CD4-positive, alpha-beta memory T cell (primary cell): ENCODE data around the gene KIF26A. TPM values are rescaled to one million over a fixed set of nuclear protein-coding genes. Genes with fewer than 3 reads are reported as not detected.
"Not testable (repeated sequence)": the region's sequence is repeated elsewhere in the genome, so short reads cannot be mapped to it uniquely, and the experiment has no call there.

Experiments
- CTCF ChIA-PET: fragments of 350-600 bp; sonication (Branson Sonifier 250); formaldehyde crosslinking; loops from one replicate; lab custom pipeline; 2021; ENCODE audit warnings: inconsistent platforms; ENCODE audit not compliant: partially characterized antibody; lab: Charles Lee
- POLR2A ChIA-PET: fragments of 350-600 bp; sonication (Branson Sonifier 250); formaldehyde crosslinking; loops from one replicate; lab custom pipeline; 2021; ENCODE audit not compliant: partially characterized antibody; lab: Charles Lee
- DNase-seq, 5 donors: peaks; one replicate each; pipeline versions ENCODE4 v3.0.0 to v3.0.0-alpha.2; 2020 to 2022; ENCODE audit warnings: mixed read lengths in 1 of 5
- H3K27ac ChIP-seq: one replicate; pipeline ENCODE4 v1.7.0; 2013; ENCODE audit warnings: low read depth, low read length
- H3K27me3 ChIP-seq: 2 replicates; pipeline ENCODE4 v1.7.0; 2013; ENCODE audit warnings: mild to moderate bottlenecking, low read length, moderate library complexity; ENCODE audit not compliant: insufficient read depth
- H3K36me3 ChIP-seq: 2 replicates; pipeline ENCODE4 v1.7.0; 2013; ENCODE audit warnings: mild to moderate bottlenecking, low read length, moderate library complexity; ENCODE audit not compliant: insufficient read depth
- H3K4me1 ChIP-seq: 2 replicates; pipeline ENCODE4 v1.7.0; 2013; ENCODE audit warnings: mild to moderate bottlenecking, low read length, moderate library complexity; ENCODE audit not compliant: insufficient read depth
- H3K4me3 ChIP-seq, 2 donors: one replicate each; pipeline ENCODE4 v1.7.0; 2013; ENCODE audit warnings: low read length in 2 of 2, mild to moderate bottlenecking in 1 of 2
- H3K9me3 ChIP-seq, 2 donors: one replicate each; pipeline ENCODE4 v1.7.0; 2013; ENCODE audit warnings: low read length in 2 of 2, control low read depth in 1 of 2; ENCODE audit not compliant: control insufficient read depth in 1 of 2
- H3K27ac Mint-ChIP-seq, 7 donors: one replicate each; pipeline ENCODE4 v1.8.0; 2020 to 2021; ENCODE audit warnings: mixed read lengths in 7 of 7, mild to moderate bottlenecking in 6 of 7, inconsistent platforms in 3 of 7, moderate library complexity in 3 of 7
- H3K27me3 Mint-ChIP-seq, 2 donors: one replicate each; pipeline ENCODE4 v1.8.0; 2020 to 2021; ENCODE audit warnings: mixed read lengths in 2 of 2
- H3K36me3 Mint-ChIP-seq, 2 donors: one replicate each; pipeline ENCODE4 v1.8.0; 2020 to 2021; ENCODE audit warnings: mixed read lengths in 2 of 2, inconsistent platforms in 1 of 2, mild to moderate bottlenecking in 1 of 2
- H3K4me1 Mint-ChIP-seq, 4 donors: one replicate each; pipeline ENCODE4 v1.8.0; 2020 to 2021; ENCODE audit warnings: mixed read lengths in 4 of 4, mild to moderate bottlenecking in 1 of 4
- H3K4me3 Mint-ChIP-seq, 8 donors: one replicate each; pipeline ENCODE4 v1.8.0; 2020 to 2021; ENCODE audit warnings: mixed read lengths in 8 of 8, mild to moderate bottlenecking in 7 of 8, moderate library complexity in 6 of 8, inconsistent platforms in 3 of 8
- H3K9me3 Mint-ChIP-seq, 8 donors: one replicate each; pipeline ENCODE4 v1.8.0; 2020 to 2021; ENCODE audit warnings: mixed read lengths in 8 of 8, mild to moderate bottlenecking in 5 of 8, inconsistent platforms in 3 of 8, moderate library complexity in 1 of 8
- intact Hi-C: fragments of 100-400 bp; cut with micrococcal nuclease; formaldehyde crosslinking; loops from one replicate; pipeline ENCODE4 v1.15.1; 2023
- polyA plus RNA-seq, 2 donors: library from polyadenylated mRNA; unstranded; fragments of 300-500 nt; fragmentation: Illumina TruSeq; gene quantifications; one replicate each; pipeline ENCODE4 v1.2.3, GENCODE V29; 2021
- total RNA-seq, 2 experiments: library from RNA; stranded (reverse); gene quantifications; one replicate each; pipeline ENCODE4 v1.2.3, GENCODE V29; 2021

The KIF26A gene
- total and polyA plus RNA-seq, 4 experiments from 2014 or later: 0.05 to 0.23 (median 0.22) TPM; not detected in 1

GRCh38 chr14:104149617-104150135, 11.3 kb downstream of the KIF26A start:
- intact Hi-C loops: no loop called here
- Mint-ChIP-seq H3K4me1 (peaks cover 0 to 1% (median 0%) of the 10 kb centered on the region in 4 donors), H3K9me3 (no peaks in the 10 kb centered on the region), H3K27me3 (peaks cover 2 to 3% of the 10 kb centered on the region in 2 donors), H3K4me3 (no peak overlapping the region), H3K27ac (no peak overlapping the region), H3K36me3 (no peaks in the 10 kb centered on the region)
- DNase-seq: peak in 1 of 5 donors; percentile 38
- H3K27me3 ChIP-seq: no peaks in the 10 kb centered on the region
- H3K36me3 ChIP-seq: no peaks in the 10 kb centered on the region
- H3K9me3 ChIP-seq: no peaks in the 10 kb centered on the region
- no peaks in the 10 kb centered on the region for H3K4me1 ChIP-seq
- no peak overlapping the region for H3K27ac ChIP-seq
- H3K4me3 ChIP-seq: no peak overlapping the region
- CTCF ChIA-PET: interaction anchor here (1.4 kb wide), 1 partner anchor 248 kb away, joined by 3 read pairs; no protein-coding TSS in a partner anchor
- POLR2A ChIA-PET: no interaction called here

GRCh38 chr14:104150136-104151025, 12.0 kb downstream of the KIF26A start:
- peaks cover 0 to 1% (median 0%) of the 10 kb centered on the region in 4 donors for H3K4me1 Mint-ChIP-seq
- Histone ChIP-seq H3K4me1 (no peaks in the 10 kb centered on the region), H3K27ac (no peak overlapping the region), H3K9me3 (no peaks in the 10 kb centered on the region), H3K27me3 (no peaks in the 10 kb centered on the region), H3K36me3 (no peaks in the 10 kb centered on the region), H3K4me3 (no peak overlapping the region)
- ChIA-PET CTCF (interaction anchor here (1.4 kb wide), 1 partner anchor 248 kb away, joined by 3 read pairs; no protein-coding TSS in a partner anchor), POLR2A (no interaction called here)
- no peaks in the 10 kb centered on the region for H3K9me3 Mint-ChIP-seq
- peak overlapping the region in 1 of 8 donors; percentile 39 for H3K4me3 Mint-ChIP-seq
- H3K27me3 Mint-ChIP-seq: peaks cover 1 to 2% of the 10 kb centered on the region in 2 donors
- no peak overlapping the region for H3K27ac Mint-ChIP-seq
- intact Hi-C loops: no loop called here
- peak in 1 of 5 donors; percentile 33 for DNase-seq
- H3K36me3 Mint-ChIP-seq: no peaks in the 10 kb centered on the region

- H3K4me3 Mint-ChIP-seq: no peak overlapping the region
- H3K27ac Mint-ChIP-seq: peak overlapping the region in 1 of 7 donors; percentile 61
- ChIA-PET POLR2A (no interaction called here), CTCF (interaction anchor here (1.4 kb wide), 1 partner anchor 247 kb away, joined by 3 read pairs; no protein-coding TSS in a partner anchor)
- no peaks in the 10 kb centered on the region for H3K4me1 ChIP-seq
- no peak for DNase-seq
- no peaks in the 10 kb centered on the region for H3K36me3 ChIP-seq
- H3K9me3 Mint-ChIP-seq: no peaks in the 10 kb centered on the region
- no peak overlapping the region for H3K4me3 ChIP-seq
- H3K4me1 Mint-ChIP-seq: peaks cover 0 to 1% (median 0%) of the 10 kb centered on the region in 4 donors
- H3K9me3 ChIP-seq: no peaks in the 10 kb centered on the region
- H3K36me3 Mint-ChIP-seq: no peaks in the 10 kb centered on the region
- H3K27me3 Mint-ChIP-seq: peaks cover 0 to 1% of the 10 kb centered on the region in 2 donors
- no peaks in the 10 kb centered on the region for H3K27me3 ChIP-seq
- intact Hi-C loops: no loop called here
- no peak overlapping the region for H3K27ac ChIP-seq
Measured at GRCh38 chr14:104151026-104151381, 12.6 kb downstream of the KIF26A start.

GRCh38 chr14:104151566-104152245, 13.3 kb downstream of the KIF26A start:
- DNase-seq: peak in 1 of 5 donors; percentile 16
- no peaks in the 10 kb centered on the region for H3K4me1 ChIP-seq
- H3K36me3 ChIP-seq: no peaks in the 10 kb centered on the region
- Mint-ChIP-seq H3K9me3 (no peaks in the 10 kb centered on the region), H3K4me3 (no peak overlapping the region), H3K27ac (no peak overlapping the region), H3K36me3 (no peaks in the 10 kb centered on the region), H3K27me3 (no peaks in the 10 kb centered on the region), H3K4me1 (peaks cover 0 to 1% (median 0%) of the 10 kb centered on the region in 4 donors)
- H3K27ac ChIP-seq: no peak overlapping the region
- intact Hi-C loops: no loop called here
- ChIA-PET POLR2A (no interaction called here), CTCF (no interaction called here)
- H3K27me3 ChIP-seq: no peaks in the 10 kb centered on the region
- no peak overlapping the region for H3K4me3 ChIP-seq
- H3K9me3 ChIP-seq: no peaks in the 10 kb centered on the region

- Histone ChIP-seq H3K4me1 (no peaks in the 10 kb centered on the region), H3K4me3 (no peak overlapping the region), H3K36me3 (no peaks in the 10 kb centered on the region), H3K9me3 (no peaks in the 10 kb centered on the region), H3K27ac (no peak overlapping the region), H3K27me3 (no peaks in the 10 kb centered on the region)
- Mint-ChIP-seq H3K27me3 (no peaks in the 10 kb centered on the region), H3K4me3 (no peak overlapping the region), H3K9me3 (no peaks in the 10 kb centered on the region), H3K36me3 (no peaks in the 10 kb centered on the region), H3K4me1 (peaks cover 0 to 1% (median 0%) of the 10 kb centered on the region in 4 donors), H3K27ac (no peak overlapping the region)
- CTCF ChIA-PET: no interaction called here
- DNase-seq: peak in 1 of 5 donors; percentile 16
- POLR2A ChIA-PET: no interaction called here
- intact Hi-C loops: no loop called here
Measured at GRCh38 chr14:104152246-104152575, 13.8 kb downstream of the KIF26A start.

- no peaks in the 10 kb centered on the region for H3K36me3 Mint-ChIP-seq
- intact Hi-C loops: no loop called here
- no peaks in the 10 kb centered on the region for H3K36me3 ChIP-seq
- H3K27me3 Mint-ChIP-seq: no peaks in the 10 kb centered on the region
- ChIA-PET POLR2A (no interaction called here), CTCF (no interaction called here)
- H3K4me1 Mint-ChIP-seq: peaks cover 0 to 1% (median 0%) of the 10 kb centered on the region in 4 donors
- H3K27me3 ChIP-seq: no peaks in the 10 kb centered on the region
- no peak overlapping the region for H3K4me3 Mint-ChIP-seq
- no peaks in the 10 kb centered on the region for H3K4me1 ChIP-seq
- no peak overlapping the region for H3K27ac Mint-ChIP-seq
- no peak overlapping the region for H3K4me3 ChIP-seq
- no peaks in the 10 kb centered on the region for H3K9me3 ChIP-seq
- H3K27ac ChIP-seq: no peak overlapping the region
- H3K9me3 Mint-ChIP-seq: no peaks in the 10 kb centered on the region
- DNase-seq: no peak
Measured at GRCh38 chr14:104152686-104153393, 14.5 kb downstream of the KIF26A start.

GRCh38 chr14:104153394-104153755, 15.0 kb downstream of the KIF26A start:
- DNase-seq, H3K27me3 Mint-ChIP-seq, H3K27ac Mint-ChIP-seq, intact Hi-C loops, H3K9me3 ChIP-seq, H3K36me3 Mint-ChIP-seq, CTCF ChIA-PET, H3K4me1 Mint-ChIP-seq, H3K27ac ChIP-seq, H3K36me3 ChIP-seq, H3K27me3 ChIP-seq, H3K4me3 Mint-ChIP-seq, H3K9me3 Mint-ChIP-seq, H3K4me3 ChIP-seq, POLR2A ChIA-PET, H3K4me1 ChIP-seq: not testable (repeated sequence)
